NOMO-1 treated with dmso at 0.1 percent for 144 hours (cell line): ENCODE measurements around the gene PIP5KL1.
"Not testable (repeated sequence)": the region's sequence is repeated elsewhere in the genome, so short reads cannot be mapped to it uniquely, and the experiment has no call there.

ENCODE experiments used
- DNase-seq: peaks from one replicate; lab custom pipeline; 2025; ENCODE audit not compliant: unreplicated experiment; lab: John Stamatoyannopoulos, UW

The PIP5KL1 gene

GRCh38 chr9:127896395-127897192, 34.0 kb downstream of the PIP5KL1 start:
- DNase-seq: no peak

GRCh38 chr9:127895811-127896210, 34.8 kb downstream of the PIP5KL1 start:
- DNase-seq: no peak

GRCh38 chr9:127893392-127893791, 37.2 kb downstream of the PIP5KL1 start:
- DNase-seq: no peak

- no peak for DNase-seq
Observed at GRCh38 chr9:127892831-127893230, 37.7 kb downstream of the PIP5KL1 start.

GRCh38 chr9:127890053-127890452, 40.5 kb downstream of the PIP5KL1 start:
- DNase-seq: no peak

- no peak for DNase-seq
Observed at GRCh38 chr9:127887792-127888191, 42.8 kb downstream of the PIP5KL1 start.

GRCh38 chr9:127886401-127886972, 44.1 kb downstream of the PIP5KL1 start:
- DNase-seq: no peak

- no peak for DNase-seq
Observed at GRCh38 chr9:127885508-127886281, 44.9 kb downstream of the PIP5KL1 start.

- DNase-seq: no peak
Observed at GRCh38 chr9:127884976-127885490, 45.5 kb downstream of the PIP5KL1 start.

GRCh38 chr9:127884427-127884911, 46.1 kb downstream of the PIP5KL1 start:
- DNase-seq: no peak

GRCh38 chr9:127883959-127884358, 46.6 kb downstream of the PIP5KL1 start:
- no peak for DNase-seq

- DNase-seq: not testable (repeated sequence)
Observed at GRCh38 chr9:127881715-127882114, 48.9 kb downstream of the PIP5KL1 start.

- no peak for DNase-seq
Observed at GRCh38 chr9:127880143-127880542, 50.4 kb downstream of the PIP5KL1 start.

- DNase-seq: no peak
Observed at GRCh38 chr9:127878652-127879390, 51.8 kb downstream of the PIP5KL1 start.

- no peak for DNase-seq
Observed at GRCh38 chr9:127878001-127878651, 52.5 kb downstream of the PIP5KL1 start.

GRCh38 chr9:127877566-127877998, 53.0 kb downstream of the PIP5KL1 start, which contains the start of gene AK1:
TSS of gene AK1 (minus strand) at chr9:127877675. CDS start at chr9:127874617, 3,058 bp downstream.
- DNase-seq: no peak

GRCh38 chr9:127876764-127877562, 53.6 kb downstream of the PIP5KL1 start:
- DNase-seq: no peak

GRCh38 chr9:127876026-127876763, 54.4 kb downstream of the PIP5KL1 start:
- DNase-seq: no peak
